Measurements from ENCODE around the gene ADGRD2.

GRCh38 chr9:124511426-124511840, 61.2 kb downstream of the ADGRD2 start:
- TF ChIP-seq, protein P1, sequence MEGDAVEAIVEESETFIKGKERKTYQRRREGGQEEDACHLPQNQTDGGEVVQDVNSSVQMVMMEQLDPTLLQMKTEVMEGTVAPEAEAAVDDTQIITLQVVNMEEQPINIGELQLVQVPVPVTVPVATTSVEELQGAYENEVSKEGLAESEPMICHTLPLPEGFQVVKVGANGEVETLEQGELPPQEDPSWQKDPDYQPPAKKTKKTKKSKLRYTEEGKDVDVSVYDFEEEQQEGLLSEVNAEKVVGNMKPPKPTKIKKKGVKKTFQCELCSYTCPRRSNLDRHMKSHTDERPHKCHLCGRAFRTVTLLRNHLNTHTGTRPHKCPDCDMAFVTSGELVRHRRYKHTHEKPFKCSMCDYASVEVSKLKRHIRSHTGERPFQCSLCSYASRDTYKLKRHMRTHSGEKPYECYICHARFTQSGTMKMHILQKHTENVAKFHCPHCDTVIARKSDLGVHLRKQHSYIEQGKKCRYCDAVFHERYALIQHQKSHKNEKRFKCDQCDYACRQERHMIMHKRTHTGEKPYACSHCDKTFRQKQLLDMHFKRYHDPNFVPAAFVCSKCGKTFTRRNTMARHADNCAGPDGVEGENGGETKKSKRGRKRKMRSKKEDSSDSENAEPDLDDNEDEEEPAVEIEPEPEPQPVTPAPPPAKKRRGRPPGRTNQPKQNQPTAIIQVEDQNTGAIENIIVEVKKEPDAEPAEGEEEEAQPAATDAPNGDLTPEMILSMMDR (conservative IDR thresholded peaks at IDR 0.05; ENCODE audit: low read depth, low read length) = no peak
- no peak for TF ChIP-seq EZH2 (IDR thresholded peaks at IDR 0.05; ENCODE audit: borderline replicate concordance, low read depth, low read length, poor library complexity, severe bottlenecking)

Measured in A673 (cell line).